ENCODE results near the gene NTHL1.

Gene NTHL1
- 3.8 to 5.8 (median 4.1) reads per million in 4 donors for total RNA-seq

DNA sequence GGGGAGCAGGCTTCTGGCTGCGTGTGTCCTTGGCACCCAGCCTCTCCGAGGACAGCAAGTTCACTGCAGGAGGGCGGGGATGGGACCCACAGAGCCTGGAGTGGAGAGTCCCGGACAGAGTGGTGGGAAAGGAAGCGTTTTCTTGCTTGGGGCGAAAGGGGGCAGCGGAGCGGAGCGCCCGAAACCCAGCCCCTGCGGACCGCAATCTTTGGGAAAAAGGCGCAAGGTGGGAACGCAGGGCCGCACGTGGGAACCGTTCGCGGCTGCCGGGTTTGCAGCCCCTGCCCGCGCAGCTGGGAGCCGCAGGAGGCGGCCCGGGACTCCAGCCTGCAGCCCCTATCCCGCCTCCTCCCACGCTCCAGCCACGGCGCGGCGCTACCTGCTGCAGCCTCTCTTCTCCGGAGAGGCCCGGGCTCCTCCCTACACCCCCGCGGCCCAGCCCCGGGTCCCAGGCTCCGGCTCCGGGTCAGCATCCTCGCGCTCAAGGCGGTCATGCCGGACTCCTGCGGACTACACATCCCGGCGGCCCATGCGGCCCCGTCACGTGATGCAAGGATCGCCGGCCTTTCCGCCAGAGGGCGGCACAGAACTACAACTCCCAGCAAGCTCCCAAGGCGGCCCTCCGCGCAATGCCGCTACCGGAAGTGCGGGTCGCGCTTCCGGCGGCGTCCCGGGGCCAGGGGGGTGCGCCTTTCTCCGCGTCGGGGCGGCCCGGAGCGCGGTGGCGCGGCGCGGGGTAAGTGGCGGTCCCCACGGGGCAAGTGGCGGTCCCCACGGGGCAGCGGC lies at the start of gene NTHL1, which contains the start of gene TSC2:
TSS of gene NTHL1 (minus strand) at position 505 of the 786 bp plus-strand sequence. CDS start at position 494, 11 bp downstream.
TSS of gene TSC2 (plus strand) at position 656 of the 786 bp plus-strand sequence. CDS start 631 bp downstream, outside the sequence.
- DNase-seq: peak; percentile 85 to 94 (median 89)

DNA sequence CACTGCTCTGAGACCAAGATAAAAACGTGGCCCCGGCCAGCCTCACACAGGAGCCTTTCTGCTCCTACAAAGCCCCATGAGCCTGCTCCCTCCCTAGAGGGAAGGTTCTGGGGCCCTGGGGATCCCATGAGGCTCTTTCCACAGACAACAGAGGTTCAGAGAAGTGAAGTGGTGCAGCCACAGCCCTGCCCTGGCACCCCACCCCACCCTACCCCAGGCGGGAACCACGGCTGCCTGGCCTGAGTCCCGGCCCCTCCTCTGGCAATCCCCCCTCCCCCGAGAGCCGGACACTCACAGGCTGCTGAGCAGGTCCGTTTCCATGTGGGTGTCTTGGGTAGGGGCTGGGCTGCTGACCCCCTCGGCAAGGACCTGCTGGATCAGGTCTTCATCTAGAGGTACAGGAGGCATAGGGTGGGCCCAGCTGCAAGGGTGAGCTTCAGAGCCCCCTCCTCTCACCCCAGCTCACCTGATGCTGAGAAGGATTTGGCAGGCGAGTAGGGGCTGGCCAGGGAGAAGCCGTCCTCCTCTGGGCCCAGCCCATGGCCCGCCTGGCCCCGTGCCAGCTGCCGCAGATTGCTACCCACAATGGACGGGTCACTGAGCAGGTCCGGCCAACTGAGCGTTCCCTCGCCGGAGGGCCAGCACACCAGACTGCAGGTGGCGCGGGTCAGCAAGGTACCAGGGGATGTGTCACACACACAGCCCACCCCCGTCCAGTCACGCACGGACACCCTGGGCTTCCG lies 49.4 kb upstream of the NTHL1 start:
- no peak for DNase-seq

DNA sequence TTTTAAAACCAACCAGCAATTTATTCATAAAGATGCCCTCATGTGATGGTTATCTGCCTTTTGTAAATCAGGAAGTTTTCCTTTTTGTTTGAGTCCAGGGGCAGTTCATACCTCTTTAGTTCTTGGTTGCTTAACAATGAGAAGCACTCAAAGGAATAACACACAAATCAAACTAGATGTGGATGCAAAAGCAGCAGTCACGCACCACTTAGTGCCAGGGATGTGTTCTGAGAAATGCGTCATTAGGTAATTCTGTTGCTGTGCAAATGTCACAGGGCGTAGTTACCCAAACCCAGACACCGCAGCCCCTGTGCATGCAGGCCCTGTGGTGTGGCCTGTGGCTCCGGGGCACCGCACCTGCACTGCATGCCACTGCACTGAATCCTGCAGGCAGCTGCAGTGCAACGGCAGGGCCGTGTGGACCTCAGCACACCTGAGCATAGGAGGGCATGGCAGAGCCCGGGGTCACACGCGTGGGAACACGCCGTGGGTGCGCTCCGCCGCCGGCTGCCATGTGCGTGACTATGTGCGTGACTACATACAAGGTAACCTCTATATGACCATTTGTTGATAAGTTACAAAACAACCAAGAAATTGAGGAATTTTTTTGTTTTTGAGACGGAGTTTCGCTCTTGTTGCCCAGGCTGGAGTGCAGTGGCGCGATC lies 48.4 kb upstream of the NTHL1 start:
- no peak for DNase-seq

DNA sequence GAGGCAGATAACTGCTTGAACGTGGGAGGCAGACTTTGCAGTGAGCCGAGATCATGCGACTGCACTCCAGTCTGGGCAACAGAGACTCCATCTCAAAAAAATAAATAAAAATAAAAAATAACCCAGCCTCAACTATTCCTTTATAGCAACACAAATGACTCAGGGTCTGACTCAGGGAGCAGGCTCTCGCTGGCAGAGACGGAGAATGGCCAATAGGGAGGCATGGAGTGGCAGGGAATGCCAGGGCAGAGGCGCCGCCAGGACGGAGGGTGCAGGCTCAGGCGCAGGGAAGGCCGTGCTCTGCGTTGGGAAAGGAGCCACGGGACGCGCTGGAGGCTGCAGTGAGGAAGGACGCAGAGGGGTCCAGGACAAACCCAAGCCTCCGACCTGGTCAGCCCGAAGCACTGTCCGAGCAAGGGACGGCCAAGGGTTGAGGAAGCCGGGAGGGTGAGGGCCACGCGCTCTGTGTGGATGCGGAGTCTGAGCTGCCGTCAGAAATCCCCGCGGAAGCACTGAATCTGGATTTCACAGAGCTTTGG lies 47.8 kb upstream of the NTHL1 start:
- no peak for DNase-seq

DNA sequence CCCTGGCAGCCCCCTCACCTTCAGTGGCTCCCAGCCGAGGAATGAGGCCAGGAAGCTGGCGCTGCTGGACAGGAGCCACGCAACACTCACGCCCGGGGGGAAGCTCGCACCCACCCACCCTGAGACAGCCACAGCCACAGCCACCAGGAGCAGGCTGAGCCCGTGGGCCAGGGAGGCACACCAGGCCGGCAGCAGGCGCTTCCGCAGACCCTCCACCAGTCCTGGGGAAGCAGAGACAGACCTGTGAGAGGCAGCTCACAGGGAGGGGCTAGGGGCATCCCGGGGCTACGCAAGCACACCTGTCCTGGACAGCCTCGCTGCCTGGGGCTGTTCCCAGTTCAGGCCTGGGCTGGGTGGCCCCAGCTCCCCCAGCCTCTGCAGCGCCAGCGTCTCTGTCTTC lies 46.2 kb upstream of the NTHL1 start:
- no peak for DNase-seq

DNA sequence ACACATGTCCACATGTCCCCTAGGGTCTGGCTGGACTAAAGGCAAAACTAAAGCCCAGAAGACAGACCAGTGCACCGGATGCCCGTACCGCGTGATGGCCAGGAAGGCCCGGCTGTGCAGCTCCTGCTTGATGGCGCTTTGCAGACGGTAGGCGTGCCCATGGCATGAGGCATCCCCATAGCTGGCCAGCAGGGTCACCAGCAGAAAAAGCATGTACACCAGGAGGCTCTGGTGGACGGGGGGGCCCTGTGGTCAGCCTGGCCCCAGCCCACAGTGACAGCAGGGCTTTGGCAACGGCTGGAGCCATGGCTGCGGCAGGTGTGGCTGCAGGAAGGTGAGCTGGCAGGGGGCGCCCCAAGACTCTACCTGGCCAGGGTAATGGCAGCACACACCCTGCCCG lies 45.2 kb upstream of the NTHL1 start:
- DNase-seq: no peak

DNA sequence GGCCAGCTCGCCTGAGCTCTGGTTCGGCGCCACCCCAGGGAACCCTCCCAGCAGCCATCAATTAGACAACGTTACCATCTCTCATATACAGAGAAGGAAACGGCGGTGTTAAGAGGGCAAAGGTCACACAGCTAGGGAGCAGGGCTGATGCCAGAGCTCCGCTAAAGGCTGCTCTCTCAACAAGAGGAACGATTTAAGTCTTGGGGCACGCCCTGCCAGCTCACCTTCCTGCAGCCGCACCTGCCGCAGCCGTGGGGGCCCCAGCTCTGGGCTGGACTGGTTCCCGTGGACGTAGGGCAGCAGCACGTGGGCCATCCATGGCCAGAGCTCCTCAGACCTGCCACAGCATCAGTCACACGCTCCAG lies 44.6 kb upstream of the NTHL1 start:
- no peak for DNase-seq

DNA sequence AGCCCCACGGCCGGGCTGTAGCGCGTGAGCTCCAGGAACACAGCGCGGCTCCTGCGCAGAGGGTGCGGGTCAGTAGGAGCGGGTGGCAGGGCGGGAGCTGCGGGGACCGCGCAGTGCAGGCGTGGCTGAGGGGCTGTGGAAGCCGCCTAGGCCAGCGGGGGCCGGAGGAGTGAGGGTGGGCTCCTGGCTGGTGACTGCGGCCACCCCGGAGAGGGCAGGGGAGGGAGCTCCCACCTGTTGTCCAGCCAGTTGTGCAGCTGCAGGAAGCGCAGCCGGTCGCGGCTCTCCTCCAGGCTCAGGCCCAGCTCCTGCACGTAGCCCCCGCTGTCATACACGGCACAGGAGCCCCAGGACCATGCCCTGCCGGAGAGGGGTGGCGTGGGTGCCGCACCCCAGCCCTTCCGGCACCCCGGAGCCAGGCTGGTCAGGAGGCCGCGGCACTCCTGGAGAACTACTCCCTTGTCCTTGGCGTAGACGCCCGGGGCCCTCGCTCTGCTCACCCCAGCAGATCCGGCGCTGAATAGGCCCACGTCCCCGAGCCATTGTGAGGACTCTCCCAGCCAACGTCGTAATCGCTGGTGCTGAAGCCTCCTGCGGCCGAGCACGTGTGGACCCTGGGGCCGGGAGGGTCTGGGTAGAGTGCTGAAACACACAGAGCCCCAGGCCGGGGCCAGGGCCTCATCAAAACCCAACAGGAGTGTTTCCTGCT lies 44.1 kb upstream of the NTHL1 start:
- DNase-seq: no peak

DNA sequence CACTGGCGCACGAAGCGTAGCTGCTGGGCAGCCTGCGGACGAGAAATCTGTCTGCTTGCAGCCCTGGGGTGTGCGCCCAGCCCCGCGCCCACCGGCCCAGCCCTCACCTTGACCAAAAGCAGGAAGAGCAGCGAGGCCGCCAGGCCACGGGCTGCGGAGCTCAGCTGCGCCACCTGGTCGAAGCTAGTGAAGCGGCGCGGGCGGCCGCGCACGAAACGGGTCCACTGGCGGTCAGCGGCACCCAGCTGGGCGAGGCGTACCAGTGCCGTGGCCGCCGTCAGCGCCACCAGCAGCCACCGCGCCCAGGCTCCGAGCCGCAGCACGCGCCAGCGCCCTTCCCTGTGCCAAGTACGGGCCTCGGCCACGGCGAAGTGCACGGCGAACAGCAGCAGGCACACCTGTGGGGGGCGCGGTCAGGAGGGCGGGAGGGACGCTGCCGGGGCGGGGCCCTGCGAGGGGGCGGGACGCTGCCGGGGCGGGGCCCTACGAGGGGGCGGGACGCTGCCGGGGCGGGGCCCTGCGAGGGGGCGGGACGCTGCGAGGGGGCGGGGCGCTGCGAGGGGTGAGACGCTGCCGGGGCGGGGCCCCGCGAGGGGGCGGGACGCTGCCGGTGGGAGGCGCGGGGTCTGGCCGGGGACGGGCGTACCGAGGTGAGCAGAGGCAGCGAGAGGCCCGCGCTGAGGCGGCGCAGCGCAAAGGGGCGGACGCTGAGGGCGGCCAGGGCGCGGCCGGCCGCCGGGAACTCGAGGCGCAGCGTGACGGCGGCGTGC lies 43.3 kb upstream of the NTHL1 start:
- DNase-seq: peak in 2 of 5 donors; percentile 18 to 59

DNA sequence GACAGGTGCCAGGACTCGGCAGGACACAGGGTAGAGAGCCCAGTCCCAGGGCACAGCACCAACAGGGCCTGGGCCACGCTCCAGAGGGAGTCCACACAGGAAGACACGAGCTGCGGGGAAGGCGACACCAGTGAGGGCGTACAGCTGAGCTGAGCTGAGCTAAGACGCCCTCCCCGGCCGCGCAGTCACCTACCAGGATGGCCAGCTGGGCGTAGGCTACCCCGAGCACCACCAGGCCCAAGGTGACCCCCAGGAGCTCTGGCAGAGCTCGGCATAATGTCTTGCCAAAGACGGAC lies 42.8 kb upstream of the NTHL1 start:
- DNase-seq: no peak

DNA sequence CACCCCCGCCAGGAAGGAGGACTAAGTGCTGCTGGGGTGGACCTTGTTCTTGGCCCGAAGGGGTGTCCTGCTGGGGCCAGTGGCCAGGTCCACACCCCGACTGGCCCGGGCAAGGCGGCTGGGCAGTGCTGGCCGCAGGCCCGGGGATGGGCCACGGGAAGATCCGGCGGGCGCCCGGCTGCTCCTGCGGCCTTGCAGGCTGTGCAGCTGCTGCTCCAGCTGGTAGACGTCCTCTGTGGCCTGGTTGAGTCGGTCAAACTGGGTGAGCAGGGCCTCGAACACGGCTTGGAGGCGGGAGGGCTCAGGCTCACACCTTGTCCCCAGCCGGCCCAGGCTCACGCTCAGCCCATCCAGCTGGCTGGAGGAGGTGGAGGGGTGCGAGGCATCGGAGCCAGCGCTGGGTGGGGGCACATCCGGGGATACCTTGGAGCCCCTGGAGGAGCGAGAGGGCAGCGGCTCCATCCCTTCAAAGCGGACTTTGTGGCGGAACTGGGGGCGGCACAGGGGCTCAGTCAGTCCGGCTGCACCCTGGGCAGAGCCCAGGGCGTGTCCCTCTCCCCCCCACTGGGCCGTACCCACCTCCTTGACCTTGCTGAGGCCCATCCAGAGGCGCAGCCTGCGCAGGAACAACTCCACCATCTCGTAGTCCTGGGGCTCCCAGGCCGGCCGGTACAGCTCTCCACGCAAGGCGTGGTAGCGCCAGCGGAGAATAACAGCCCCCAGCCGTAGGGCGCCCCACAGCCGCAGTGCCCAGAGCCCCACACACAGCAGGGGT lies 42.3 kb upstream of the NTHL1 start:
- no peak for DNase-seq

DNA sequence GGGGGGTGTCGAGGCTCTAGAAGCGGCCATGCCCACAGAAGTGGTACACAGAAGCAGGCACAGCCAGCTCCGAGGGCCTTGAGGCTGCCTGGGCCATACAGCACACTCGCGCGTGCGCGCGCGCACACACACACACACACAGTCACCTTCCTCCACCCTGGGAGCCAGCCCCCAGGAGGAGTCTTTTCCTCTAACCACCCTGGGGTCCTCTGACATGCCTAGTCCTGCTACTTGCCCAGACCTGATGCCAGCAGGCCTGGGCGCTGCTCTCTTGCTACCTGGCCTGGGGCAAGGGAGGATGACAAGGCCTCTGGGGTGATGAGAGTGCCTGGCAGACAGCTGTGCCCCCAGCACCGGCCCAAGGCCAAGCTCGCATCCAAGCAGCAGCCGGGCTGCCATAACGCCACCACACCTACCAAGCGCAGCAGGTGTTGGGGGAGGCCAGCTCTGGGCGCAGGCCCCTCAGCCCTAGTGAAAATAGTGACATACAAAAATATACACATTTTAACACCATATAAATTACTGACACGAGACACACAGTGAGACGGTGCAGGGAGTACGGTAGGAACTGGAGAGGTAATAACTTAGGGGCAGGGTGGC lies 41.2 kb upstream of the NTHL1 start:
- DNase-seq: no peak

DNA sequence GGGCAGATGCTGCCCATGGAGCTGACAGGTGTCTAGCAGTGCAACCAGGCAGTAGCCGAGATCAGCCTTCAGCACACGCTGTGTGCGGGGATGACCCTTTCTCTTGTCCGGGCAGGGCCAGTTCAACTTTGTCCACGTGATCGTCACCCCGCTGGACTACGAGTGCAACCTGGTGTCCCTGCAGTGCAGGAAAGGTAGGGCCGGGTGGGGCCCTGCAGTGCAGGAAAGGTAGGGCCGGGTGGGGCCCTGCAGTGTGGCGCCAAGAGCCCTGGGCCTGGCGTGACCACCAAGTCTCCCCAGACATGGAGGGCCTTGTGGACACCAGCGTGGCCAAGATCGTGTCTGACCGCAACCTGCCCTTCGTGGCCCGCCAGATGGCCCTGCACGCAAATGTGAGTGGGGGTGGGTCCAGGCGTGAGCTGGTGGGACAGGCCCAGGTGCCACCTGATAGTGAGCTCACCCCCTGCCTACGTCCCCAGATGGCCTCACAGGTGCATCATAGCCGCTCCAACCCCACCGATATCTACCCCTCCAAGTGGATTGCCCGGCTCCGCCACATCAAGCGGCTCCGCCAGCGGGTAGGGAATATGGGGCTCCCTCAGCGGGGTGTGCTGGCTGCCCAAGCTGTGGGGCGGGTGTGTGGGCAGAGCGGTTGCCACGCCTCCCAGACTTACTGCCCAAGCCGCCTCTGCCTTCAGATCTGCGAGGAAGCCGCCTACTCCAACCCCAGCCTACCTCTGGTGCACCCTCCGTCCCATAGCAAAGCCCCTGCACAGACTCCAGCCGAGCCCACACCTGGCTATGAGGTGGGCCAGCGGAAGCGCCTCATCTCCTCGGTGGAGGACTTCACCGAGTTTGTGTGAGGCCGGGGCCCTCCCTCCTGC lies 40.4 kb upstream of the NTHL1 start:
- no peak for DNase-seq

DNA sequence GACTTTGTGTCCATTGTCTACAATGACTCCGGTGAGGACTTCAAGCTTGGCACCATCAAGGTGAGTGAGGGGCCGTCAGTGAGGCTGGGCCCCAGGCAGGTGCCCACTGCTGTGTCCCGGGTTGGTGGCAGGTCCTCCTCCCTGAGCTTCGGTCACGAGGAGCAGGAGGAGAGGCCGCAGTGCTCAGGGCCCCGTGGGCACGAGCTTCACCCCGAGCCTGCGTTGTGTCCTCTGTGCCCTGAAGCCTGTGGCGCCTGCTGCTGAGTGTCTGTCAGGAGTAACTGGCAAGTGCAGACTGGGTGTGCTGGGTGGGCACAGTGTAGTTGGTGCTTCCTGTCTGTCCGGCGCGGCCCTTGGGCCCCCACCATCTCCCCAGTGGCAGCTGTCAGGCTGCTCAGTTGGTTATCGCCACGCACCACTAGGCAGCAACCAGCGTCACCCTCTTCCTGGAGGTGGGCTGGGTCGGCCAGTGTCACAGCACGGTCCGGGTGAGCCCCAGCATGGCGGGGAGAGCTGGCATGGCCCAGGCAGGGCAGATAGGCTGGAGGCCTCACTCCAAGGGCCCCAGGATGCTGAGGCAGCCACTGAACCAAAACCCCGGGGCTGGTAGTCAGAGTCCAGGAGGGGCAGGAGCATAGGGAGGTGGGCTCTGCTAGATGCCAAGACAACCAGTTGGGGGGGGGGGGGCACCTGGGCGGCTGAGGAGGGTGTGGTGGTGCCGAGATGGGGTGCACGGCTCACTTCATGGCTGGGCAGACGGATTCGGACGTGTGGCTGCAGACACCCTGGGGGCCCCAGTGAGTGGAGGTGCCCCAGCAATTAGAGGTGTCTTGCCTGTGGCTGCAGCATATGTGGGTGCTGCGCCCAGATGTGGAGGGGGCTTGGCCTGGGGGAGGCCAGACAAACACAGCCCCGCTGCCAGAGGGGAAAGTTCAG lies 39.4 kb upstream of the NTHL1 start:
- no peak for DNase-seq

DNA sequence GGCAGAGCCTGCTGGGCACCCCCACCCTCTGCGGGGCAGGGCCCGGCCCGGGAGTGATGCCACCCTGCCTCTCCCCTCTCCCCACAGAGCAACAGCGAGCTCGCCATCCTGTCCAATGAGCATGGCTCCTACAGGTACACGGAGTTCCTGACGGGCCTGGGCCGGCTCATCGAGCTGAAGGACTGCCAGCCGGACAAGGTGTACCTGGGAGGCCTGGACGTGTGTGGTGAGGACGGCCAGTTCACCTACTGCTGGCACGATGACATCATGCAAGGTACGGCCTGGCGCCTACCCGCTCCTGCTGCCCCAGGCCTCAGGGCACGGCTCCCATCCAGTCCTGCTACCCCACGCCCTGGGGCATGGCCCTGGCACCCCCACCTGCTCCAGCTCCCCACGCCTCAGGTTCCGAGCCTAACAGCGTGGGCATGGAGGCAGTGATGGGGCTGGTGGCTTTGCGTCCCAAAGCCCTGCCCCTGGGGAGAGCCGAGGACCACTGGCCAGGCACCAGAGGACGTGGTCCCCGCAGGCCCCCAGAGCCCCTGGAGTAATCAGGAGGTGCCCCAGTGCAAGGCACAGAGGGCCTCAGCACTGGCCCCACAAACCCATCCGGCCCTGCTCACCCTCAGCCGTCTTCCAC lies 38.6 kb upstream of the NTHL1 start:
- DNase-seq: no peak

DNA sequence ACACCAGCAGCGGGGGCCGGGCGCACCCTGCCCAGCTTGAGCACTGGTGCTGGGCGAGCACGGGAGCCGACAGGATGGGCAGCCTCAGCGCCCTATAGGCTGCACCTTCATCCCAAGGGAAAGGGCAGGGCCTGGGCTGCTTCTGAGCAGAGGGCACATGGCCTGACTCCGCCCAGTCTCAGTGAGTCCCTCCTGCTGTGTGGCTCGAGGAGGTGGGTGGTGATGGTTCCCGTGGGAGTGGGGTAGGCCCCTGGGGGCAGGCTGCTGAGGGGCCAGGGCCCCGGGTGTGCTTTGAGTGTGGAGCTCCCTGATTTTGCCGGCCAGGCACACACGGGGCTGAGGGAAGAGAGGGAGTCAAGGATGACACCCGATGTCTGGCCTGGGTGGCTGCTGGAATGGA lies 38.0 kb upstream of the NTHL1 start:
- DNase-seq: no peak

DNA sequence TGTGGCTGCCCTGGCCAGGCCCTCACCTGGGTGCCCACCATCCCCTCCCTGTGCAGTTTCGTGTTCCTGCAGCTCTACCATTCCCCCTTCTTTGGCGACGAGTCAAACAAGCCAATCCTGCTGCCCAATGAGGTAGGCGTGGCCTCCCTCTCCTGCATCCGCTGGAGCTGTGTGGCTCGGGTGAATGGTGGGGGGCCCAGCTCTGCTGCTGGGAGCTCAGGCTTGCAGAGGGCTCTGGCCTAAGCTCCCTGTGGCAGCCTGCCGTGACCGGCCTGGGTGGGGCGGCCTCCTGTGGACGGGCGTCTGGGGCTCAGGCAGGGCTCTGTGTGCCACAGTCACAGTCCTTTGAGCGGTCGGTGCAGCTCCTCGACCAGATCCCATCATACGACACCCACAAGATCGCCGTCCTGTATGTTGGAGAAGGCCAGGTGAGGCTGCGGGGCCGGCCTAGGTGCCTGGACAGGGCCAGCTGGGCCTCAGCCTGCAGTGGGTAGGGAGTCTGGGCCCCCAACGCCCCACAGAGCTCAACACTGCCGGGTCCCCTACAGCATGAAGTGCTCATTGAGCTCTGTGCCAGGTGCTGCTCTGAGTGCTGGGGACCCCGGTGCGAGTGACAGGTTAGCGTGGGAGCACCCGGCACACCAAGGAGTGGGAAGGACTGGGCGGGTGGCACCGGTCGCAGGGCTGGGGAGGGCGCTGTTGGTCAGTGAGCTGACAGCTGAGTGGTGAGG lies 37.4 kb upstream of the NTHL1 start:
- no peak for DNase-seq

Data from T-helper 1 cell (primary cell).